ENCODE data around the gene FAM131A.

FAM131A gene

DNA sequence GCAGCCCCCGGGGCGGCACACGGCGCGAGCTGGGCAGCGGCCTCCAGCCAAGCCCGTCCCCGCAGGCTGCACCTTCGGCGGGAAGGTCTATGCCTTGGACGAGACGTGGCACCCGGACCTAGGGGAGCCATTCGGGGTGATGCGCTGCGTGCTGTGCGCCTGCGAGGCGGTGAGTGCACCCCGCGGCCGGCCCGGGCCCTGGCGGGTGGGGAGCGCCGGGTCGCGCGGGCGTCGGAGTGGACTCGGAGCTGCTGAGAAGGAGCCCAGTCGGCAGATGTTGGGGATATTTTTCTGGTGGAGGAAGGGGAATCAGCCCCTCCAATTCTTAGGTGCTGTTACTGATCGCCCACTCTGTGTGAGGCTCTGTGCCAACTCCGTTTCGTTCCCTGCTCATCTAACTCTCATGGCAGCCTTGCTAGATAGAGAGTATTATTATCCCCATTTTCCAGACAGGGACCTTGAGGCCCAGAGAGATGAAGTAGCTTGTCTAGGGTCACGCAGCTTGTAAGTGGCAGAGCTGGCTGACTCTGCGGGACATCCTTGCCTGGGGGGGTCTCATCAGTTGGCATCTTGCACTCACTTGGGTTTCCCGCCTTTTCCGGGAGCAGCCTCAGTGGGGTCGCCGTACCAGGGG, 43.3 kb downstream of the FAM131A start:
- TF ChIP-seq, protein P1, sequence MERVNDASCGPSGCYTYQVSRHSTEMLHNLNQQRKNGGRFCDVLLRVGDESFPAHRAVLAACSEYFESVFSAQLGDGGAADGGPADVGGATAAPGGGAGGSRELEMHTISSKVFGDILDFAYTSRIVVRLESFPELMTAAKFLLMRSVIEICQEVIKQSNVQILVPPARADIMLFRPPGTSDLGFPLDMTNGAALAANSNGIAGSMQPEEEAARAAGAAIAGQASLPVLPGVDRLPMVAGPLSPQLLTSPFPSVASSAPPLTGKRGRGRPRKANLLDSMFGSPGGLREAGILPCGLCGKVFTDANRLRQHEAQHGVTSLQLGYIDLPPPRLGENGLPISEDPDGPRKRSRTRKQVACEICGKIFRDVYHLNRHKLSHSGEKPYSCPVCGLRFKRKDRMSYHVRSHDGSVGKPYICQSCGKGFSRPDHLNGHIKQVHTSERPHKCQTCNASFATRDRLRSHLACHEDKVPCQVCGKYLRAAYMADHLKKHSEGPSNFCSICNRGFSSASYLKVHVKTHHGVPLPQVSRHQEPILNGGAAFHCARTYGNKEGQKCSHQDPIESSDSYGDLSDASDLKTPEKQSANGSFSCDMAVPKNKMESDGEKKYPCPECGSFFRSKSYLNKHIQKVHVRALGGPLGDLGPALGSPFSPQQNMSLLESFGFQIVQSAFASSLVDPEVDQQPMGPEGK (CRISPR knock-in tag; IDR thresholded peaks at IDR 0.05; ENCODE audit: borderline replicate concordance) = no peak
- peak; percentile 7; the same call in 2 of the 3 replicates for ATAC-seq

DNA sequence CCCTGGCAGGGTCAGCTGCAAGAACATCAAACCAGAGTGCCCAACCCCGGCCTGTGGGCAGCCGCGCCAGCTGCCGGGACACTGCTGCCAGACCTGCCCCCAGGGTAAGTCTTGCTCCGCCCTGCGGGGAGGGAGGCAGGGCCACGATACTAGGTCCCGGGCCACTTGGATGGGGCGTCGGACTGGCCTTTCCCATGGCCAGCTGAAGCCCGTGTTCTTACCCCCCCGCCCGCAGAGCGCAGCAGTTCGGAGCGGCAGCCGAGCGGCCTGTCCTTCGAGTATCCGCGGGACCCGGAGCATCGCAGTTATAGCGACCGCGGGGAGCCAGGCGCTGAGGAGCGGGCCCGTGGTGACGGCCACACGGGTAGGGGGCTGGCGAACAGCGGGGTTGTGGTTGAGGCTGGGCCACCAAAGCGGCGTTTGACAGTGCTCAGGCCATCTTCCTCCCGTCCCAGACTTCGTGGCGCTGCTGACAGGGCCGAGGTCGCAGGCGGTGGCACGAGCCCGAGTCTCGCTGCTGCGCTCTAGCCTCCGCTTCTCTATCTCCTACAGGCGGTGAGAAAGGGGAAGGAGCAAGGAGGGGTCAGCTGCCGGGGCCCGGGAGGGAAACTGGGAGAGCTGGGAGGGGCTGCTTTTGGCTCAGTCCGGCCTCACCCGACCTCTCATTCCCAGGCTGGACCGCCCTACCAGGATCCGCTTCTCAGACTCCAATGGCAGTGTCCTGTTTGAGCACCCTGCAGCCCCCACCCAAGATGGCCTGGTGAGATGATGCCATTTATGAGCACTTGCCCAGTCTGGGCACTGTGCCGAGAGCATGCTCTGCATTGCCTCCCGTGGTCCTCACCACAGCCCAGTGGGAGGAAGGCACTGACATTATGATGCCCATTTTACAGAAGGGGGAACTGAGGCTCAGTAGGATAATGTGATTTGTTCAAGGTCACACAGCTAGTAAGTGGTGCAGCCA, 44.1 kb downstream of the FAM131A start:
- ATAC-seq = no peak
- no peak for TF ChIP-seq OSR1 (CRISPR knock-in tag; IDR thresholded peaks at IDR 0.05)
- TF ChIP-seq, protein P2, sequence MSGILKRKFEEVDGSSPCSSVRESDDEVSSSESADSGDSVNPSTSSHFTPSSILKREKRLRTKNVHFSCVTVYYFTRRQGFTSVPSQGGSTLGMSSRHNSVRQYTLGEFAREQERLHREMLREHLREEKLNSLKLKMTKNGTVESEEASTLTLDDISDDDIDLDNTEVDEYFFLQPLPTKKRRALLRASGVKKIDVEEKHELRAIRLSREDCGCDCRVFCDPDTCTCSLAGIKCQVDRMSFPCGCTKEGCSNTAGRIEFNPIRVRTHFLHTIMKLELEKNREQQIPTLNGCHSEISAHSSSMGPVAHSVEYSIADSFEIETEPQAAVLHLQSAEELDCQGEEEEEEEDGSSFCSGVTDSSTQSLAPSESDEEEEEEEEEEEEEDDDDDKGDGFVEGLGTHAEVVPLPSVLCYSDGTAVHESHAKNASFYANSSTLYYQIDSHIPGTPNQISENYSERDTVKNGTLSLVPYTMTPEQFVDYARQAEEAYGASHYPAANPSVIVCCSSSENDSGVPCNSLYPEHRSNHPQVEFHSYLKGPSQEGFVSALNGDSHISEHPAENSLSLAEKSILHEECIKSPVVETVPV (CRISPR knock-in tag; IDR thresholded peaks at IDR 0.05) = no peak
- TF ChIP-seq, protein P3, sequence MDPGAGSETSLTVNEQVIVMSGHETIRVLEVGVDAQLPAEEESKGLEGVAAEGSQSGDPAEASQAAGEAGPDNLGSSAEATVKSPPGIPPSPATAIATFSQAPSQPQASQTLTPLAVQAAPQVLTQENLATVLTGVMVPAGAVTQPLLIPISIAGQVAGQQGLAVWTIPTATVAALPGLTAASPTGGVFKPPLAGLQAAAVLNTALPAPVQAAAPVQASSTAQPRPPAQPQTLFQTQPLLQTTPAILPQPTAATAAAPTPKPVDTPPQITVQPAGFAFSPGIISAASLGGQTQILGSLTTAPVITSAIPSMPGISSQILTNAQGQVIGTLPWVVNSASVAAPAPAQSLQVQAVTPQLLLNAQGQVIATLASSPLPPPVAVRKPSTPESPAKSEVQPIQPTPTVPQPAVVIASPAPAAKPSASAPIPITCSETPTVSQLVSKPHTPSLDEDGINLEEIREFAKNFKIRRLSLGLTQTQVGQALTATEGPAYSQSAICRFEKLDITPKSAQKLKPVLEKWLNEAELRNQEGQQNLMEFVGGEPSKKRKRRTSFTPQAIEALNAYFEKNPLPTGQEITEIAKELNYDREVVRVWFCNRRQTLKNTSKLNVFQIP (CRISPR knock-in tag; IDR thresholded peaks at IDR 0.05; ENCODE audit: borderline replicate concordance, low read depth) = no peak
- no peak for TF ChIP-seq TCF4 (CRISPR knock-in tag; IDR thresholded peaks at IDR 0.05; ENCODE audit: borderline replicate concordance)
- TF ChIP-seq TOX (CRISPR knock-in tag; IDR thresholded peaks at IDR 0.05; ENCODE audit: borderline replicate concordance) = no peak
- TF ChIP-seq, protein P4, sequence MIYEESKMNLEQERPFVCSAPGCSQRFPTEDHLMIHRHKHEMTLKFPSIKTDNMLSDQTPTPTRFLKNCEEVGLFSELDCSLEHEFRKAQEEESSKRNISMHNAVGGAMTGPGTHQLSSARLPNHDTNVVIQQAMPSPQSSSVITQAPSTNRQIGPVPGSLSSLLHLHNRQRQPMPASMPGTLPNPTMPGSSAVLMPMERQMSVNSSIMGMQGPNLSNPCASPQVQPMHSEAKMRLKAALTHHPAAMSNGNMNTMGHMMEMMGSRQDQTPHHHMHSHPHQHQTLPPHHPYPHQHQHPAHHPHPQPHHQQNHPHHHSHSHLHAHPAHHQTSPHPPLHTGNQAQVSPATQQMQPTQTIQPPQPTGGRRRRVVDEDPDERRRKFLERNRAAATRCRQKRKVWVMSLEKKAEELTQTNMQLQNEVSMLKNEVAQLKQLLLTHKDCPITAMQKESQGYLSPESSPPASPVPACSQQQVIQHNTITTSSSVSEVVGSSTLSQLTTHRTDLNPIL (CRISPR knock-in tag; IDR thresholded peaks at IDR 0.05; ENCODE audit: low read depth) = no peak
- no peak for TF ChIP-seq GLIS3 (CRISPR knock-in tag; IDR thresholded peaks at IDR 0.05)
- TF ChIP-seq, protein P1 (CRISPR knock-in tag; IDR thresholded peaks at IDR 0.05; ENCODE audit: borderline replicate concordance) = no peak
- TF ChIP-seq ARNTL (CRISPR knock-in tag; IDR thresholded peaks at IDR 0.05; ENCODE audit: borderline replicate concordance, low read depth) = no peak
- no peak for TF ChIP-seq ISL1 (CRISPR knock-in tag; IDR thresholded peaks at IDR 0.05)
- TF ChIP-seq, protein P5, sequence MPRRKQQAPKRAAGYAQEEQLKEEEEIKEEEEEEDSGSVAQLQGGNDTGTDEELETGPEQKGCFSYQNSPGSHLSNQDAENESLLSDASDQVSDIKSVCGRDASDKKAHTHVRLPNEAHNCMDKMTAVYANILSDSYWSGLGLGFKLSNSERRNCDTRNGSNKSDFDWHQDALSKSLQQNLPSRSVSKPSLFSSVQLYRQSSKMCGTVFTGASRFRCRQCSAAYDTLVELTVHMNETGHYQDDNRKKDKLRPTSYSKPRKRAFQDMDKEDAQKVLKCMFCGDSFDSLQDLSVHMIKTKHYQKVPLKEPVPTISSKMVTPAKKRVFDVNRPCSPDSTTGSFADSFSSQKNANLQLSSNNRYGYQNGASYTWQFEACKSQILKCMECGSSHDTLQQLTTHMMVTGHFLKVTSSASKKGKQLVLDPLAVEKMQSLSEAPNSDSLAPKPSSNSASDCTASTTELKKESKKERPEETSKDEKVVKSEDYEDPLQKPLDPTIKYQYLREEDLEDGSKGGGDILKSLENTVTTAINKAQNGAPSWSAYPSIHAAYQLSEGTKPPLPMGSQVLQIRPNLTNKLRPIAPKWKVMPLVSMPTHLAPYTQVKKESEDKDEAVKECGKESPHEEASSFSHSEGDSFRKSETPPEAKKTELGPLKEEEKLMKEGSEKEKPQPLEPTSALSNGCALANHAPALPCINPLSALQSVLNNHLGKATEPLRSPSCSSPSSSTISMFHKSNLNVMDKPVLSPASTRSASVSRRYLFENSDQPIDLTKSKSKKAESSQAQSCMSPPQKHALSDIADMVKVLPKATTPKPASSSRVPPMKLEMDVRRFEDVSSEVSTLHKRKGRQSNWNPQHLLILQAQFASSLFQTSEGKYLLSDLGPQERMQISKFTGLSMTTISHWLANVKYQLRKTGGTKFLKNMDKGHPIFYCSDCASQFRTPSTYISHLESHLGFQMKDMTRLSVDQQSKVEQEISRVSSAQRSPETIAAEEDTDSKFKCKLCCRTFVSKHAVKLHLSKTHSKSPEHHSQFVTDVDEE (CRISPR knock-in tag; IDR thresholded peaks at IDR 0.05) = no peak

DNA sequence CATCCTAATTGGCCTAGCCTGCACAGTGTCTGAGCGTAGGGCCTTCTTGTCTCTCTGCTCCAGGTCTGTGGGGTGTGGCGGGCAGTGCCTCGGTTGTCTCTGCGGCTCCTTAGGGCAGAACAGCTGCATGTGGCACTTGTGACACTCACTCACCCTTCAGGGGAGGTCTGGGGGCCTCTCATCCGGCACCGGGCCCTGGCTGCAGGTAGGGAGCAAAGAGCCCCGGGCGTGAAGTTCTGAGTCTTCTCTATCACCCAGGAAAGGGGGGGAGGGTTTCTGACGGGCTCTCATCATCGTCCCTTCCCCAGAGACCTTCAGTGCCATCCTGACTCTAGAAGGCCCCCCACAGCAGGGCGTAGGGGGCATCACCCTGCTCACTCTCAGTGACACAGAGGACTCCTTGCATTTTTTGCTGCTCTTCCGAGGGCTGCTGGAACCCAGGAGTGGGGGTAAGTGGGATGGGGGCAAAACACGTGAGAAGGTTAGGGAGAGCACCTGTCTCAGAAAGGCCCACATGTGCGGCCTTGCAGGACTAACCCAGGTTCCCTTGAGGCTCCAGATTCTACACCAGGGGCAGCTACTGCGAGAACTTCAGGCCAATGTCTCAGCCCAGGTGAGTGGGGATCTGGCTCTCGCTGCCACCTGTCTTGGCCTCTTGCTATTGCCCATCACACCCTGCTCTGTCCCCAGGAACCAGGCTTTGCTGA, 45.1 kb downstream of the FAM131A start:
- no peak for ATAC-seq
- no peak for TF ChIP-seq SNAI2 (CRISPR knock-in tag; IDR thresholded peaks at IDR 0.05)
- no peak for TF ChIP-seq ZNF565 (CRISPR knock-in tag; conservative IDR thresholded peaks at IDR 0.05; ENCODE audit: low read depth)
- TF ChIP-seq ZNF70 (CRISPR knock-in tag; IDR thresholded peaks at IDR 0.05) = no peak
- TF ChIP-seq PPARA (CRISPR knock-in tag; IDR thresholded peaks at IDR 0.05; ENCODE audit: borderline replicate concordance) = no peak
- TF ChIP-seq CSDC2 (CRISPR knock-in tag; IDR thresholded peaks at IDR 0.05) = no peak
- no peak for TF ChIP-seq ISL1 (CRISPR knock-in tag; IDR thresholded peaks at IDR 0.05)
- TF ChIP-seq, protein P4 (CRISPR knock-in tag; IDR thresholded peaks at IDR 0.05; ENCODE audit: low read depth) = no peak
- TF ChIP-seq TCF4 (CRISPR knock-in tag; IDR thresholded peaks at IDR 0.05; ENCODE audit: borderline replicate concordance) = no peak
- no peak for TF ChIP-seq ARNTL (CRISPR knock-in tag; IDR thresholded peaks at IDR 0.05; ENCODE audit: borderline replicate concordance, low read depth)
- TF ChIP-seq, protein P5 (CRISPR knock-in tag; IDR thresholded peaks at IDR 0.05) = no peak
- no peak for TF ChIP-seq OSR1 (CRISPR knock-in tag; IDR thresholded peaks at IDR 0.05)

All from SK-N-SH treated with all-trans-retinoic acid at 6 μM for 48 hours (cell line).